Measurements from ENCODE around the gene MMP15.
A peak's percentile ranks its signal among the peaks of the same experiment; 100 is the strongest.

Gene MMP15

DNA sequence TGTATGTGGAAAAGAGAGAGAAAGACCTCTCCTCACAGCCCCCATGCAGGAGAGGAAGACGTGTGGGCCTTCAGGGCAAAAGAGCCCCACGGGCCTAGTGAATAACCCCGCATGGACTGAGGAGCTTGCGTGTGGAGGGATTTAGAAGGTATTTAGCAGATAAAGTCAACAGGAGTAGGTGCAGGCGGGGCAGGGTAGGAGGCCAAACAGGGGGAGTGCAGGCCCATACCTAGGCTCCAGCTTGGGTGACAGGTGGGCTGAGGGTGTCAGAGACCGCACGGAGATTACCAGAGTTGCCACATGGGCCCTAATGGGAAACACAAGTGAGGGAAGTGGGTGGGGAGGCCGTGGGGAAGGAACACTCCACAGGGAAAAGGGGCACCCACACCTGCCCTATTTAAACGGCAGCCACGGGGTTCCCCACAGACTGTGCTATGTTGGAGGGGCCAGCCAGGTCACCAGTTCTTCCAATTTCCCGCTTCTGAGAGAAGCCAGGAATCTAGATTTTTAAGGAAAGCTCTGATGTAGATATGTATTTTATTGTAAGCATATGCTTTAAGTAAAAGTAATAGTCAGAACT lies 46.5 kb upstream of the MMP15 start:
- no peak overlapping the region for H4K8ac ChIP-seq (ENCODE audit: low read length)
- H3K23ac ChIP-seq (ENCODE audit: low read length in 2 of 2) = no peak overlapping the region
- H3K4me1 ChIP-seq (ENCODE audit: control insufficient read depth, insufficient read depth, low read depth, low read length) = no peaks in the 10 kb centered on the region
- H2AK5ac ChIP-seq (ENCODE audit: low read length, severe bottlenecking) = no peak overlapping the region
- no peak overlapping the region for H3K4ac ChIP-seq (ENCODE audit: low read depth in 1 of 2, low read length in 2 of 2)
- H3K36me3 ChIP-seq (ENCODE audit: control insufficient read depth in 1 of 2, insufficient read depth in 2 of 2, low read depth in 1 of 2, low read length in 2 of 2) = no peaks in the 10 kb centered on the region
- no peak overlapping the region for H3K14ac ChIP-seq (ENCODE audit: low read length in 2 of 2)
- WGBS = 87% methylated on average over 10 of the region's 11 CpGs
- H2BK120ac ChIP-seq (ENCODE audit: low read depth, low read length) = no peak overlapping the region
- no peak overlapping the region for H3K18ac ChIP-seq (ENCODE audit: low read depth in 1 of 2, low read length in 2 of 2)
- no peak overlapping the region for H2AFZ ChIP-seq (ENCODE audit: low read depth, low read length)
- DNase-seq = no peak
- H2BK15ac ChIP-seq (ENCODE audit: low read depth, poor library complexity, severe bottlenecking) = no peak overlapping the region
- no peak overlapping the region for H3K9ac ChIP-seq (ENCODE audit: low read length)
- no peak overlapping the region for H3K4me2 ChIP-seq (ENCODE audit: low read length, poor library complexity, severe bottlenecking)
- H3K79me1 ChIP-seq (replicated peaks; ENCODE audit: low read length, poor library complexity, severe bottlenecking) = no peaks in the 10 kb centered on the region
- H3K9me3 ChIP-seq (ENCODE audit: control insufficient read depth, low read length) = no peaks in the 10 kb centered on the region
- H3K27me3 ChIP-seq (ENCODE audit: control insufficient read depth in 1 of 2, insufficient read depth in 1 of 2, low read length in 2 of 2) = peaks cover 4 to 88% of the 10 kb centered on the region in 2 experiments
- H3K4me3 ChIP-seq (ENCODE audit: insufficient read depth in 1 of 2, low read depth in 1 of 2, low read length in 2 of 2) = no peak overlapping the region
- H3K27ac ChIP-seq (ENCODE audit: low read length, poor library complexity, severe bottlenecking) = no peak overlapping the region
- no peak overlapping the region for H4K91ac ChIP-seq (ENCODE audit: low read length)
- H2BK5ac ChIP-seq (ENCODE audit: low read depth, low read length, poor library complexity, severe bottlenecking) = no peak overlapping the region
- H2BK12ac ChIP-seq (ENCODE audit: low read length in 2 of 2) = no peak overlapping the region

DNA sequence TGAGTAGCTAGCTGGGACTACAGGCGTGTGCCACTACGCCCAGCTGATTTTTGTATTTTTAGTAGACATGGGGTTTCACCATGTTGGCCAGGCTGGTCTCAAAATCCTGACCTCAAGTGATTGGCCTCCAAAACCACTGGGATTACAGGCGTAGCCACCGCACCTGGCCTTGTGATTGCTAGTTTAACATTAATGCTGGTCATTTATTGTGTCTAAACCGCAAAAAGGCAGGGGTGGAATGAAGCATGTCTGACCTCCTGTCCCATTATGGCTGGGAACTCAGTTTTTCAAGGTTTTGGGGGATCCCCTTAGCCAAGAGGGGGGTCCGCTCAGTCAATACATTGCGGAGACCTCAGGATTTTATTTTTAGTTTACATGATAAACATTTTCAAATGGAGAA lies 43.9 kb upstream of the MMP15 start:
- no peak overlapping the region for H2BK12ac ChIP-seq (ENCODE audit: low read length in 2 of 2)
- no peak overlapping the region for H3K4ac ChIP-seq (ENCODE audit: low read depth in 1 of 2, low read length in 2 of 2)
- no peak overlapping the region for H3K23ac ChIP-seq (ENCODE audit: low read length in 2 of 2)
- H2BK120ac ChIP-seq (ENCODE audit: low read depth, low read length) = no peak overlapping the region
- H3K14ac ChIP-seq (ENCODE audit: low read length in 2 of 2) = no peak overlapping the region
- no peak overlapping the region for H4K8ac ChIP-seq (ENCODE audit: low read length)
- no peak overlapping the region for H3K18ac ChIP-seq (ENCODE audit: low read depth in 1 of 2, low read length in 2 of 2)
- 90% methylated on average over 6 of the region's 7 CpGs for WGBS
- no peak overlapping the region for H3K9ac ChIP-seq (ENCODE audit: low read length)
- no peak overlapping the region for H2BK15ac ChIP-seq (ENCODE audit: low read depth, poor library complexity, severe bottlenecking)
- no peak overlapping the region for H3K4me3 ChIP-seq (ENCODE audit: insufficient read depth in 1 of 2, low read depth in 1 of 2, low read length in 2 of 2)
- no peak overlapping the region for H3K27ac ChIP-seq (ENCODE audit: low read length, poor library complexity, severe bottlenecking)
- peaks cover 15 to 88% of the 10 kb centered on the region in 2 experiments for H3K27me3 ChIP-seq (ENCODE audit: control insufficient read depth in 1 of 2, insufficient read depth in 1 of 2, low read length in 2 of 2)
- H3K4me2 ChIP-seq (ENCODE audit: low read length, poor library complexity, severe bottlenecking) = no peak overlapping the region
- H3K9me3 ChIP-seq (ENCODE audit: control insufficient read depth, low read length) = no peaks in the 10 kb centered on the region
- H2AFZ ChIP-seq (ENCODE audit: low read depth, low read length) = no peak overlapping the region
- no peak overlapping the region for H2AK5ac ChIP-seq (ENCODE audit: low read length, severe bottlenecking)
- peaks cover 14% of the 10 kb centered on the region for H3K4me1 ChIP-seq (ENCODE audit: control insufficient read depth, insufficient read depth, low read depth, low read length)
- H3K36me3 ChIP-seq (ENCODE audit: control insufficient read depth in 1 of 2, insufficient read depth in 2 of 2, low read depth in 1 of 2, low read length in 2 of 2) = no peaks in the 10 kb centered on the region
- no peak for DNase-seq
- H2BK5ac ChIP-seq (ENCODE audit: low read depth, low read length, poor library complexity, severe bottlenecking) = no peak overlapping the region
- H4K91ac ChIP-seq (ENCODE audit: low read length) = no peak overlapping the region
- H3K79me1 ChIP-seq (replicated peaks; ENCODE audit: low read length, poor library complexity, severe bottlenecking) = no peaks in the 10 kb centered on the region

DNA sequence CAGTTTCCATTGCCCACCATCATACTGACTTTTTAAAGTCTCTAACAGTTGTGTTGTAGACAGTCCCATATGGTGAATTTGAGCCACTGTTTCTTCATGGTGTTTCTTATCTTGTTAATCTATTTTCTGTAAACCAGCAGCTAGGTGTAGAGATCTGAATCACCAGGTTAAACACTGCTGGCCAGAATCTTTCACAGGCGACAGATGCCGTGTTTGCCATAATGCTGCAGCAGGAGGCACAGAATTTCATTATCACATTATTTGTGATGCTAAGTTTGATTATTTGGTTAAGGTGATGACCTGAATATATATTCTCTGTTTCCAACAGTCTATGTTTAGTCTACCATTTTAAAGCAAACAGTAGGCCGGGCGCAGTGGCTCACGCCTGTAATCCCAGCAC lies 43.2 kb upstream of the MMP15 start:
- Histone ChIP-seq H3K4me3 (ENCODE audit: insufficient read depth in 1 of 2, low read depth in 1 of 2, low read length in 2 of 2) (no peak overlapping the region), H2BK12ac (ENCODE audit: low read length in 2 of 2) (no peak overlapping the region), H4K91ac (ENCODE audit: low read length) (no peak overlapping the region), H2BK5ac (ENCODE audit: low read depth, low read length, poor library complexity, severe bottlenecking) (no peak overlapping the region), H3K36me3 (ENCODE audit: control insufficient read depth in 1 of 2, insufficient read depth in 2 of 2, low read depth in 1 of 2, low read length in 2 of 2) (no peaks in the 10 kb centered on the region), H3K23ac (ENCODE audit: low read length in 2 of 2) (no peak overlapping the region), H3K4me2 (ENCODE audit: low read length, poor library complexity, severe bottlenecking) (no peak overlapping the region), H2AK5ac (ENCODE audit: low read length, severe bottlenecking) (no peak overlapping the region), H3K9ac (ENCODE audit: low read length) (no peak overlapping the region), H3K4ac (ENCODE audit: low read depth in 1 of 2, low read length in 2 of 2) (no peak overlapping the region), H2BK120ac (ENCODE audit: low read depth, low read length) (no peak overlapping the region), H3K27me3 (ENCODE audit: control insufficient read depth in 1 of 2, insufficient read depth in 1 of 2, low read length in 2 of 2) (peaks cover 21 to 88% of the 10 kb centered on the region in 2 experiments), H3K79me1 (replicated peaks; ENCODE audit: low read length, poor library complexity, severe bottlenecking) (no peaks in the 10 kb centered on the region), H2BK15ac (ENCODE audit: low read depth, poor library complexity, severe bottlenecking) (no peak overlapping the region), H4K8ac (ENCODE audit: low read length) (no peak overlapping the region), H3K27ac (ENCODE audit: low read length, poor library complexity, severe bottlenecking) (no peak overlapping the region), H3K14ac (ENCODE audit: low read length in 2 of 2) (no peak overlapping the region), H3K9me3 (ENCODE audit: control insufficient read depth, low read length) (no peaks in the 10 kb centered on the region), H2AFZ (ENCODE audit: low read depth, low read length) (no peak overlapping the region), H3K4me1 (ENCODE audit: control insufficient read depth, insufficient read depth, low read depth, low read length) (peaks cover 14% of the 10 kb centered on the region), H3K18ac (ENCODE audit: low read depth in 1 of 2, low read length in 2 of 2) (no peak overlapping the region)
- DNase-seq = no peak
- WGBS = 86% methylated on average over 5 of the region's 5 CpGs

DNA sequence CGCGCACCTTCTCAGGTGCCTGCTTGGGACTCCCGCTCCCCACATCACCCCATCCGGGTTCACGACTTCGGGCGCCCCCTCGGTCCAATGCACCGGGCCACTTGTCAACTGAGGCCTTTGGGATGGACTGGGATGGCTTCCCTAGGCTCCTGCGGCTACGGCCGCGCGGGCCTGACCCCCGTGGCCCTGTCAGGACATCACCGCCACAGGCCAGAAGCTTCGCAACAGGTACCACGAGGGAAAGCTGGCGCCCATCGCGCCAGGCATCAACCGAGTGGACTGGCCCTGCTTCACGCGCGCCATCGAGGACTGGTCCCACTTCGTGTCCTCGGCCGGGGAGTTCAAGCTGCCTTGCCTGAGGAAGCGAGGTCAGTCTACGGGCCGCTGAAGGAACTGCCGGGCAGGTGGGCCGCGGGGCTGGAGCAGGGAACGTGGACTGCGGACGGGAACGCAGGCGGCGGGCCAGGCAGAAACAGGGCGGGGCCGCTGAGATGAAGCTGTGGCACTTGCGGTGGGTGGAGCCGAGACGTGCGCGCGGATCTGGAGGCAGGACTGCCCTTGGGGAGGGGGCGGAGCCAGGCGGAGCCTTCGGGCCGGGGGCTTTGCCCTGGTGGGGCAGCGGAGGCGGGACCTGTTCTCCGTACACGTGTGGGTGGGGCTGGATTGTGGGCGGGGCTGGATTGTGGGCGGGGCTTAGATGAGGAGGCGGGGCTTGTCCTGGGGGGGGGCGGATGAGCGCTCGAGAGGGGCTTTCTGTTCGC lies 40.9 kb upstream of the MMP15 start:
- peak overlapping the region; percentile 73 for H2BK15ac ChIP-seq (ENCODE audit: low read depth, poor library complexity, severe bottlenecking)

More for the DNA sequence above, 40.9 kb upstream of the MMP15 start:
- Histone ChIP-seq H3K4me3 (ENCODE audit: insufficient read depth in 1 of 2, low read depth in 1 of 2, low read length in 2 of 2) (peak overlapping the region; percentile 56 to 58), H3K27me3 (ENCODE audit: control insufficient read depth in 1 of 2, insufficient read depth in 1 of 2, low read length in 2 of 2) (peaks cover 27 to 85% of the 10 kb centered on the region in 2 experiments), H4K91ac (ENCODE audit: low read length) (no peak overlapping the region), H3K79me1 (replicated peaks; ENCODE audit: low read length, poor library complexity, severe bottlenecking) (no peaks in the 10 kb centered on the region), H2AFZ (ENCODE audit: low read depth, low read length) (peak overlapping the region; percentile 84), H3K9ac (ENCODE audit: low read length) (no peak overlapping the region), H3K9me3 (ENCODE audit: control insufficient read depth, low read length) (no peaks in the 10 kb centered on the region), H4K8ac (ENCODE audit: low read length) (peak overlapping the region; percentile 45), H3K4me1 (ENCODE audit: control insufficient read depth, insufficient read depth, low read depth, low read length) (peaks cover 17% of the 10 kb centered on the region), H3K18ac (ENCODE audit: low read depth in 1 of 2, low read length in 2 of 2) (peak overlapping the region in 1 of 2 experiments; percentile 48), H2BK12ac (ENCODE audit: low read length in 2 of 2) (no peak overlapping the region), H3K23ac (ENCODE audit: low read length in 2 of 2) (peak overlapping the region in 1 of 2 experiments; percentile 86), H3K4me2 (ENCODE audit: low read length, poor library complexity, severe bottlenecking) (peak overlapping the region; percentile 49), H2BK5ac (ENCODE audit: low read depth, low read length, poor library complexity, severe bottlenecking) (no peak overlapping the region), H2BK120ac (ENCODE audit: low read depth, low read length) (no peak overlapping the region), H2AK5ac (ENCODE audit: low read length, severe bottlenecking) (no peak overlapping the region), H3K36me3 (ENCODE audit: control insufficient read depth in 1 of 2, insufficient read depth in 2 of 2, low read depth in 1 of 2, low read length in 2 of 2) (no peaks in the 10 kb centered on the region), H3K4ac (ENCODE audit: low read depth in 1 of 2, low read length in 2 of 2) (no peak overlapping the region), H3K27ac (ENCODE audit: low read length, poor library complexity, severe bottlenecking) (no peak overlapping the region), H3K14ac (ENCODE audit: low read length in 2 of 2) (no peak overlapping the region)
- WGBS = 9% methylated on average over 58 of the region's 64 CpGs
- DNase-seq = peak; percentile 75

All from mesenchymal stem cell (in vitro differentiated cells and primary cell).